Left kidney (tissue), 2 donors: Measurements from ENCODE around the gene PDZD4. TPM values are rescaled to one million over a fixed set of nuclear protein-coding genes. Genes with fewer than 3 reads are reported as not detected.

ENCODE experiments used
- DNase-seq: peaks from one replicate; pipeline ENCODE4 v3.0.0-alpha.2; 2013
- polyA plus RNA-seq: library from polyadenylated mRNA; unstranded; fragments of 120-200 nt; gene quantifications from one replicate; pipeline ENCODE4 v1.2.1, GENCODE V29; 2013; ENCODE audit not compliant: insufficient read length

PDZD4 gene
- polyA plus RNA-seq, 1 donor, result 8.5 TPM

DNA sequence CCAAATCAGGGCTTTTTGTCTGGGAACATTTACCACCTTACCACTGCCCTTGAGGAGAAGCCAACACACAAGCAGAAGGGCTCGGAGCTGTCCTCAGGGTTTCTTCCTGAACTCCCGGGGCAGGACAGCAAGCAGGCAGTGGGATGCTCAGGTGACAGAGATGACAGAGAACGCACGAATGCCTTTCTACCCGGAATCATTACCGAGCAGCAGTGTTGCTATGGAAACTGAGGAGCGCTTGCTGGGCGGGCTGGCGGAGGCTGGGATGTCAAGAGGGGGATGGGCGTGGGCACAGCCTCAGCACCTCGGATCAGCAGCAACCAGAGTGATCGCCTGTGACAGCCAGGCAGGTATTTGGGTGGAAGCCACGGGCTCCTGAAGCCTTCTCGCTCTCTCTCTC, 18.1 kb downstream of the PDZD4 start:
- no peak for DNase-seq

GRCh38 chrX:153807976-153808375, 22.4 kb downstream of the PDZD4 start:
- no peak for DNase-seq

GRCh38 chrX:153806999-153807575, 23.3 kb downstream of the PDZD4 start:
- DNase-seq, result no peak

DNA sequence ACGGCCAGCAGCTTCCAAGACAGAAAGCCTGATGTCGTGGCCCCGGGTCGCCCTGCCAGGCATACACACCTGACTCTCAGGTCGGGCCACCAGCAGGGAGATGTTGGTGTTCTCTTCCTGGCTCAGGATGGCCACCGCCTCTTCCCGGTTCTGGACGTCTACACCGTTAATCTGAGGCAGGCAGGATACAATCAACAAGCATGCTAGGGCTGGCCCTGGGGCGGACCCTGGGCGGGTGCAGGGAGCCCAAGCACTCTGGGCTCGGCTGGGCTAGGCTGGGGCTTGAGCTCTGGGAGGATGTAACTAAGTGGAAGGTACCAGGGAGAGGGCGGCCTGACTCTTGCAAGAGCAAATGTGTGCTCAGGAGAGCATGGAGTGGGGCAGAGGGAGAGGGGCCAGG, 24.9 kb downstream of the PDZD4 start:
- no peak for DNase-seq

GRCh38 chrX:153804621-153805020, 25.7 kb downstream of the PDZD4 start:
- DNase-seq, result no peak

- DNase-seq, result no peak
These were observed 26.2 kb downstream of the PDZD4 start for GRCh38 chrX:153804100-153804595.

DNA sequence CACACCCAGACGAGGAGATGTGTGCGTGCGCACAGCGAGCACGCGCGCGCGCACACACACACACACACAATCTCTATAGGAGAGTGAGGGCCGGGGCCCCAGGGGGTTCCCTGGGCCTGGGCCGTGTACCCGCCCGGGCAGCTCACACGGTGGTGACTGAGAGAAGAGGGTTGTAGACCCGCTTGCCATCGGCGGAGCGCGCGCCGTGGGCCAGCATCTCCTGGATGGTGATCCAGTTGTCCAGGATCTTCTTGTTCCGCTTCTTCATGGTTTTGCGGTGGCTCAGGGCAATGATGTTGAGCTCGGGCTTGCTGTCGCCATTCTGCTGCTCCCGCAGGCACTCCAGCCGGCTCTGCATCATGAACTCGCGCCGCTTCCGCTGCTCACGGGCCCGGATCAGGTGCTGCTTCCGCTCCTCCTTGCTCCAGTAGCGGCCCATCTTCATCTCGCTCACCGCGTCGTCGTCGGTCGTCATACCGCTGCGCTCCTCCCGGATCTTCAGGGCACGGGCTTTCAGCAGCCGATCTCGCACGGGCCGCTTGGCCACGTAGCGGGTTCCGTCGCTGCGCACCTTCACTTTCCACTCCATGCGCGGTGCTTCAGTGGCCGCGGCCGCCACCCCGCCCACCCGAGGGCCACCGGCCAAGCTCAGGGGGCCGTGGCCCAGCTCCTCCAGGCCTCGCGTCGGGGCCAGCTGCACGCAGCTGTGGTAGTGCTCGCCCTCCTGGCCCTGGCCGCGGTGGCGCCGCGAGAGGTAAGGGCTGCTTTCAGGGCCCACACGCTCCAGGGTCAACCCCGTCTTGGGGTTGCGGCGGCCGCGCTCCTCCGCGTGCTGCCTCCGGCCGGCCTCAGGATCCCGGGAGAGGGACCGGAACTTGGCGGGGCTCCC, 26.9 kb downstream of the PDZD4 start:
- no peak for DNase-seq

GRCh38 chrX:153802513-153803045, 27.8 kb downstream of the PDZD4 start:
- no peak for DNase-seq

GRCh38 chrX:153801669-153802068, 28.7 kb downstream of the PDZD4 start:
- DNase-seq, result no peak

DNA sequence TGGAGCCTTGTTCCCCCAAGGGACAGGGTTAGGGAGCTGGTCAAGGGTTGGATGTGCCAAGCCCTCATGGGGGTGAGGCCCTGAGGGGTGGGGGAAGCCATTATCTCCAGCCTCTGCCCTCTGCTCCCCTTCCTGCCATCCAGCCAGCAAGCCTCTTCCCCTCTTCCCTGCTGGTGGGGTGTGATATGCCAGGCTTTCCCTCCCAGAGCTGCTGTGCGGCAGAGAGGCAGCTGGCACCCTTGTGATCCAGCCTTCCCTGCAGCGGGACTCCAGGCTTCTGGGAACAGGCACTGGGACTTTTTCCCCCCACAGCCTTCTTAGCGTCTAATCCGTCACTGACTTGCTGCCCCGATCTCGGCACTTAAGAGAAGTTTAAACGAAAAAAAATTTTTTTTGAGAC, 29.6 kb downstream of the PDZD4 start:
- DNase-seq, result no peak

DNA sequence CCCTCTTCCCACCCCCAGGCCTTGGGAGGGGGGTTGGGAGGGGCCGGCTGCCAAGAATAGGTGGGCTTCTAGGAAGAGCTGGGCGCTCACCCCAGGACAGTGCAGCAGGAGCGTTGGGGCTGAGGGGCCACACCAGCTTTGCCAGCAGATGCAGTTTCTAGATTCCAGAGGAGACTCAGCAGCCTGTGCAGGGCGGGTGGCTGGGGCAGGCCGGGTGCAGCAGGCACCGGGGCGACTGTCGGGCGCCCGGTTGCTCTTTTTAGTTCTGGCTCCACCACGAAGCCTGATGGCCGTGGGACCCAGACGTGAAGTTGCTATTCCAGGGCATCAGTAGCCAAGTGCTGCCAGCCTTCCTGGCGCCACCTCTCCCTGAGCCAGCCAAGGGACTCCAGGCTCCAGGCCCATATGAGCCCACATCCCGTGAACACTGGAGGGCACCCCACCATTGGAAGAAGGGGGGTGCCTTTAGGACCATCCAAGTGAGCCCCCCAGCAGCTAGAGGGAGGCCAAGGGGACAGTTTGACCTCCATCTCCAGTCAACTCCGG, 30.1 kb downstream of the PDZD4 start:
- DNase-seq, result no peak

DNA sequence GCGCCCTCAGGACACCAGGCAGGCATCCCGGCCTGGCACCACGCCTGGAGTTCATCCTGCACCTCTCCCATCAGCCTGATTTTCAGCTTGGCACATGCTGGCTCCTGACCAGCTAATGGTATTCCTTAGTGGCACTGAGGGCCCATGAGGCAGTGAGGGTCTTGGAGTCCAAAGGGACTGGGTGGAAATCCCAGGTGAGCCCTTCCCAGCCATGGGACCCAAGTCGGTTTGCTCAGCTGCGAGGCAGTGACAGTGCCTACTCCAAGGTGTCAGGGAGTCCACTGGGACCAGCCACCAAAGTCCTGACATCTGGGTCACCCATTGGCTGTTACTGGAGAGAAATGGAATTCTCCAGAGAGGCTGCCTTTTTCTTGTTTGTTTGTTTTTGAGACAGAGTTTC, 31.0 kb downstream of the PDZD4 start:
- DNase-seq, result no peak

- DNase-seq, result no peak
These were observed 32.8 kb downstream of the PDZD4 start for GRCh38 chrX:153797415-153798015.

- DNase-seq, result no peak
These were observed 35.2 kb downstream of the PDZD4 start for GRCh38 chrX:153794897-153795816.

DNA sequence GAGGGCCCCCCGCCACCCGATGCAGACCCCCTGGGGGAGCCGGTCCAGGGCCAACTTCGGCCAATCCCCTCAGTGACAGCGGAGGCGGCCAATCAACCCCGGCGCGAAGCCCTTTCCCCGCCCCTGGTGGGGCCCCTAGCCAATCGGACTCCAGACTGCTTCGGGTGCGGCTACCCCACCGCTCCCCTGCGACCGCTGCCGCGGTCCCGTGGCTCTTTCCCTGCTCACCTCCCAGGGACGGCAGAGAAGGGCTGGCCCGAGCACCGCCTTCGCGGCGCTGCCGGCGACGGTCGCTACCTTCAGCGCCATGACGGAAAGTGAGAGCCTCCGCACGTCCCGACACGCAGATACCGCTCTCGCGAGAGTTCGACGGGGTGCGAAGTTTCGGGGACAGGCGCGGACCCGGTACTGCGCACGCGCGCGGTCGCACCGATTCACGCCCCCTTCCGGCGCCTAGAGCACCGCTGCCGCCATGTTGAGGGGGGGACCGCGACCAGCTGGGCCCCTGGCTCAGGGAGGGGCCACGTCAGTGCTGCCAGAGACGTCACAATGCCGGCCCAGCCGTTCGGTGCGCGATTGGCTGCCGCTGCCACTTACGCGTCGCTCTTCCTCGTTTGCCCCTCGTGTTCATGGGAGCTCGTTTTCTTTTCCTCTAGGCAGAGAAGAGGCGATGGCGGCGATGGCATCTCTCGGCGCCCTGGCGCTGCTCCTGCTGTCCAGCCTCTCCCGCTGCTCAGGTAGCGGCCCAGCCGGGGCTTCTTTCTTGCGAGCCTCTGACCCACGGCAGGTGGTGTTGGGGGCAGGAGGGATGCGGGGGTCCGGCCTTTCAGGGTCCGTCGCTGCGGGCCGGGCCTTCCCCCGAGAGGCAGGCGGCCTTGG, 36.1 kb downstream of the PDZD4 start, which contains the start of the genes IDH3G and SSR4:
Gene IDH3G (minus strand): TSS at position 358 of the 879 bp plus-strand sequence. CDS start 49 bp downstream, at position 309.
Gene SSR4 (plus strand): TSS at position 651 of the 879 bp plus-strand sequence. CDS start 20 bp downstream, at position 671.
- DNase-seq, result peak; percentile 91

GRCh38 chrX:153793291-153793690, 37.1 kb downstream of the PDZD4 start:
- no peak for DNase-seq

DNA sequence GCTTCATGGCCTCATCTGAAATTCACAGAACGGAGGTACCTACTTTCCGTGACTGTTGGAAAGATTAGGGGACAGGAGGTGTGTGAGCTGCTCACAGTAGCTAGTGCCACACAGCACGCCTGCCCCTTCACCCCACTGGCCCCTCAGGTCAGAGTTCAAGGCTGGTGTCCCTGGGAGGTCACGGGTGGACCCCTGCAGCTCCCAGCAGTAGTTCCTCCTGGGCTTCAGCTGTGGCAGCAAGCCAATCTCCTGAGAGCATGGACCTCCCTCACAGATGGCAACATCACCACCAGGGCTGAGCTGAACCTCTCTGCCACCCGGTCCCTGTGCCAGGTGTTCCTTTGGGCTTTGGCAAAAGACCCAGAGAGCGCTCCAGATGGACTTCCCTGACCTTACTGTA, 38.0 kb downstream of the PDZD4 start:
- DNase-seq, result no peak

- DNase-seq, result no peak
These were observed 39.1 kb downstream of the PDZD4 start for GRCh38 chrX:153791104-153791852.

- DNase-seq, result no peak
These were observed 40.7 kb downstream of the PDZD4 start for GRCh38 chrX:153789654-153790053.
